DND-41 (cell line): Measurements from ENCODE around the gene CDH23.

ENCODE experiments used
- CTCF ChIP-seq: IDR thresholded peaks from 2 replicates; pipeline ENCODE4 v1.5.1; 2012; ENCODE audit warnings: borderline replicate concordance, low read length, moderate library complexity, mild to moderate bottlenecking; ENCODE audit not compliant: poor library complexity, severe bottlenecking; ENCODE audit errors: extremely low read depth
- EZH2 ChIP-seq: IDR thresholded peaks from 3 replicates; pipeline ENCODE4 v1.6.1; 2012; ENCODE audit warnings: borderline replicate concordance, low read depth, mild to moderate bottlenecking, moderate library complexity, low read length, inconsistent platforms; ENCODE audit not compliant: severe bottlenecking

- TF ChIP-seq EZH2, result no peak
- TF ChIP-seq CTCF, result no peak
Measured at GRCh38 chr10:71666639-71667386, 270.1 kb downstream of the CDH23 start.
